Measurements from ENCODE around the gene RBM42.

GRCh38 chr19:35656700-35657099 lies 27.9 kb downstream of the RBM42 start:
- TF ChIP-seq CTCF (IDR thresholded peaks at IDR 0.05) = no peak
- TF ChIP-seq POLR2AphosphoS5 (IDR thresholded peaks at IDR 0.05) = no peak
- no peak for TF ChIP-seq POLR2A (IDR thresholded peaks at IDR 0.05)

All from prostate gland (tissue), 2 donors.